ENCODE results near the gene IBSP. TPM values are rescaled to one million over a fixed set of nuclear protein-coding genes. Genes with fewer than 3 reads are reported as not detected.

Gene IBSP
- total RNA-seq, 1 donor from 2014 or later, result not detected

DNA sequence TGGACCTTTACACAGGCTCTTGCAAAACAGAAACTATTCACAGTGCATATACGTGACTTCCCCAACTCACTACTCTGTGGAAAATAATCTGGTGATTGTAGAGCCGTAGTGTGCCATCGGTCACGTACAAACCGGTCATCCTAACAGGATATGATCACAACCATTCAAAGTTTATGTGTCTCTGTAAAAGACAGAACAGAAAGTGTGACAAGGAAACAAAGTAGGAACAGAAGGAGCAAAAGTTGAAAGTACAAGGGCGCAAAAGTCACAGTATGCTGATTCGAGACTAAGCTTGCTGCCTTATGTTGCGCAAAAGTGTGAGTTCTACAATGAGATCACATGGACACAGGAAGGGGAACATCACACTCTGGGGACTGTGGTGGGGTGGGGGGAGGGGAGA, 52.0 kb downstream of the IBSP start:
- DNase-seq, result no peak
- TF ChIP-seq, protein P1, sequence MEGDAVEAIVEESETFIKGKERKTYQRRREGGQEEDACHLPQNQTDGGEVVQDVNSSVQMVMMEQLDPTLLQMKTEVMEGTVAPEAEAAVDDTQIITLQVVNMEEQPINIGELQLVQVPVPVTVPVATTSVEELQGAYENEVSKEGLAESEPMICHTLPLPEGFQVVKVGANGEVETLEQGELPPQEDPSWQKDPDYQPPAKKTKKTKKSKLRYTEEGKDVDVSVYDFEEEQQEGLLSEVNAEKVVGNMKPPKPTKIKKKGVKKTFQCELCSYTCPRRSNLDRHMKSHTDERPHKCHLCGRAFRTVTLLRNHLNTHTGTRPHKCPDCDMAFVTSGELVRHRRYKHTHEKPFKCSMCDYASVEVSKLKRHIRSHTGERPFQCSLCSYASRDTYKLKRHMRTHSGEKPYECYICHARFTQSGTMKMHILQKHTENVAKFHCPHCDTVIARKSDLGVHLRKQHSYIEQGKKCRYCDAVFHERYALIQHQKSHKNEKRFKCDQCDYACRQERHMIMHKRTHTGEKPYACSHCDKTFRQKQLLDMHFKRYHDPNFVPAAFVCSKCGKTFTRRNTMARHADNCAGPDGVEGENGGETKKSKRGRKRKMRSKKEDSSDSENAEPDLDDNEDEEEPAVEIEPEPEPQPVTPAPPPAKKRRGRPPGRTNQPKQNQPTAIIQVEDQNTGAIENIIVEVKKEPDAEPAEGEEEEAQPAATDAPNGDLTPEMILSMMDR (IDR thresholded peaks at IDR 0.05), result no peak
- intact Hi-C loops (cut with DNase I), result loop anchor here (10.0 kb wide), 1 partner anchor 123 kb away; the partner anchor contains the start of gene SPP1
- H3K4me3 ChIP-seq, result no peak overlapping the region
- peaks cover 17% of the 10 kb centered on the region for H3K4me1 ChIP-seq
- no peaks in the 10 kb centered on the region for H3K9me3 ChIP-seq
- H3K27ac ChIP-seq, result no peak overlapping the region
- ATAC-seq, result peak; percentile 70 to 88
- H3K36me3 ChIP-seq, result no peaks in the 10 kb centered on the region
- H3K27me3 ChIP-seq (ENCODE audit: low read depth), result no peaks in the 10 kb centered on the region

DNA sequence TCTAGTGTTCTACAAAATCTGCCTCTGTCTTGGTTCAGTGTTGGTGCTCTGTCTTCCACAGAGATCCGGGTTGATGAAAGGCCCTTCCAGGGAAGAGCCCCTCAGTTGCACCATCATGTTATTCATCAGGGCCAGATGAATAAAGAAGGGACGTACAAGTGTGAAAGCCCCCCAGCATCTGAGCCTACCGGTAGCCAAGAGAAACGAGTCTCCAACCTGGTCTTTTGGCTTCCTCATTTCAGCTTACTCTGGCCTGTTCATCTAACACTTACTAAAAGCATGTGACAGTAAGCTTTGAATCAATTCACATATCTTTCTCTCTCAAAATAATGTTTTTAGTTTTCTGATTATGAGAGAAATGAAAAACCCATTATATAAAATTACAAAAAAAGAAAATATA, 52.6 kb downstream of the IBSP start:
- intact Hi-C loops (cut with DNase I), result loop anchor here (10.0 kb wide), 1 partner anchor 123 kb away; the partner anchor contains the start of gene SPP1
- H3K4me1 ChIP-seq, result peaks cover 17% of the 10 kb centered on the region

GRCh38 chr4:87853108-87853507, 53.8 kb downstream of the IBSP start:
- intact Hi-C loops (cut with DNase I), result loop anchor here (10.0 kb wide), 1 partner anchor 122 kb away; the partner anchor contains the start of gene SPP1

More for the DNA sequence above, 52.6 kb downstream of the IBSP start:
- no peaks in the 10 kb centered on the region for H3K27me3 ChIP-seq (ENCODE audit: low read depth)
- no peaks in the 10 kb centered on the region for H3K9me3 ChIP-seq
- H3K27ac ChIP-seq, result no peak overlapping the region
- ATAC-seq, result no peak
- TF ChIP-seq, protein P1 (IDR thresholded peaks at IDR 0.05), result no peak
- no peak for DNase-seq
- H3K4me3 ChIP-seq, result no peak overlapping the region
- no peaks in the 10 kb centered on the region for H3K36me3 ChIP-seq

GRCh38 chr4:87853891-87854290, 54.5 kb downstream of the IBSP start:
- intact Hi-C loops (cut with DNase I), result loop anchor here (10.0 kb wide), 1 partner anchor 121 kb away; the partner anchor contains the start of gene SPP1
- DNase-seq, result no peak
- Histone ChIP-seq H3K36me3 (no peaks in the 10 kb centered on the region), H3K4me1 (peaks cover 12% of the 10 kb centered on the region), H3K27ac (no peak overlapping the region), H3K27me3 (ENCODE audit: low read depth) (no peaks in the 10 kb centered on the region), H3K9me3 (no peaks in the 10 kb centered on the region), H3K4me3 (no peak overlapping the region)
- no peak for ATAC-seq
- TF ChIP-seq, protein P1 (IDR thresholded peaks at IDR 0.05), result no peak

More at GRCh38 chr4:87853108-87853507, 53.8 kb downstream of the IBSP start:
- TF ChIP-seq, protein P1 (IDR thresholded peaks at IDR 0.05), result peak; percentile 47
- Histone ChIP-seq H3K9me3 (no peaks in the 10 kb centered on the region), H3K4me1 (peaks cover 17% of the 10 kb centered on the region), H3K36me3 (no peaks in the 10 kb centered on the region), H3K4me3 (no peak overlapping the region), H3K27ac (no peak overlapping the region), H3K27me3 (ENCODE audit: low read depth) (no peaks in the 10 kb centered on the region)
- ATAC-seq (no peak), DNase-seq (no peak)

DNA sequence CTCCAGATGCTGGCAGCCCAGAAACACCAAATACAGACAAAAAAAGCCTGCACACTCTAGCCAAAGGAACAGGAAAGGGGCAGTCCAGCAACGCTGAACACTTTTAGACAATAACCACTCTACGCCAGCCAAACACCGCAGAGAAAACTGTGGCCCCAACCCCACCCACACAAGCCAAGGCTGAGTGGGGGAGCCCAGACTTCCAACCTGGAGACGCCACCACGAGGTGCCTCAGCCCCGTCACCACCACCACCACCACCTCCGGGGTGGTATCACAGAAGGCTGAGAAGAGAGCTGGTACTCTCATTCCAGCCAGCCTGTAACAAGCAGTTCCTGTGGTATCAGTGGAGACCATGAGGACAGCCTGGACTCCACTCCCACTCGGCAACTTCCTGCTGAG, 56.2 kb downstream of the IBSP start:
- Histone ChIP-seq H3K4me3 (no peak overlapping the region), H3K9me3 (no peaks in the 10 kb centered on the region), H3K4me1 (peaks cover 5% of the 10 kb centered on the region), H3K27ac (no peak overlapping the region), H3K36me3 (no peaks in the 10 kb centered on the region), H3K27me3 (ENCODE audit: low read depth) (no peaks in the 10 kb centered on the region)
- TF ChIP-seq, protein P1 (IDR thresholded peaks at IDR 0.05), result no peak
- intact Hi-C loops (cut with DNase I), result loop anchor here (10.0 kb wide), 1 partner anchor 119 kb away; the partner anchor contains the start of gene SPP1
- ATAC-seq (no peak), DNase-seq (no peak)

All from lower lobe of right lung (tissue), 2 donors.